Stimulated activated effector memory CD8-positive, alpha-beta T cell treated with anti-CD3 and anti-CD28 coated beads, Interleukin-12 subunit alpha, Interleukin-12 subunit beta, amount 100 ng/mL, for 72 hours (primary cell): Measurements from ENCODE around the gene RAD1.

Experiments
- ATAC-seq: fragments of 150-1000 bp; cut with Tn5 transposase; 2 replicates; pipeline ENCODE4 v1.10.0; 2021
- DNase-seq, 2 donors: peaks; one replicate each; pipeline ENCODE4 v3.0.0; 2021 to 2022; ENCODE audit warnings: low spot score in 2 of 2
- H3K27ac Mint-ChIP-seq: one replicate; pipeline ENCODE4 v1.8.0; 2022; ENCODE audit warnings: mild to moderate bottlenecking, mixed read lengths
- H3K36me3 Mint-ChIP-seq: one replicate; pipeline ENCODE4 v1.8.0; 2022; ENCODE audit warnings: mild to moderate bottlenecking, mixed read lengths
- H3K4me1 Mint-ChIP-seq: one replicate; pipeline ENCODE4 v1.8.0; 2022; ENCODE audit warnings: mixed read lengths
- H3K4me3 Mint-ChIP-seq: one replicate; pipeline ENCODE4 v1.8.0; 2022; ENCODE audit warnings: mild to moderate bottlenecking, mixed read lengths
- H3K9me3 Mint-ChIP-seq: one replicate; pipeline ENCODE4 v1.8.0; 2022; ENCODE audit warnings: mixed read lengths

Gene RAD1, protein sequence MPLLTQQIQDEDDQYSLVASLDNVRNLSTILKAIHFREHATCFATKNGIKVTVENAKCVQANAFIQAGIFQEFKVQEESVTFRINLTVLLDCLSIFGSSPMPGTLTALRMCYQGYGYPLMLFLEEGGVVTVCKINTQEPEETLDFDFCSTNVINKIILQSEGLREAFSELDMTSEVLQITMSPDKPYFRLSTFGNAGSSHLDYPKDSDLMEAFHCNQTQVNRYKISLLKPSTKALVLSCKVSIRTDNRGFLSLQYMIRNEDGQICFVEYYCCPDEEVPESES

DNA sequence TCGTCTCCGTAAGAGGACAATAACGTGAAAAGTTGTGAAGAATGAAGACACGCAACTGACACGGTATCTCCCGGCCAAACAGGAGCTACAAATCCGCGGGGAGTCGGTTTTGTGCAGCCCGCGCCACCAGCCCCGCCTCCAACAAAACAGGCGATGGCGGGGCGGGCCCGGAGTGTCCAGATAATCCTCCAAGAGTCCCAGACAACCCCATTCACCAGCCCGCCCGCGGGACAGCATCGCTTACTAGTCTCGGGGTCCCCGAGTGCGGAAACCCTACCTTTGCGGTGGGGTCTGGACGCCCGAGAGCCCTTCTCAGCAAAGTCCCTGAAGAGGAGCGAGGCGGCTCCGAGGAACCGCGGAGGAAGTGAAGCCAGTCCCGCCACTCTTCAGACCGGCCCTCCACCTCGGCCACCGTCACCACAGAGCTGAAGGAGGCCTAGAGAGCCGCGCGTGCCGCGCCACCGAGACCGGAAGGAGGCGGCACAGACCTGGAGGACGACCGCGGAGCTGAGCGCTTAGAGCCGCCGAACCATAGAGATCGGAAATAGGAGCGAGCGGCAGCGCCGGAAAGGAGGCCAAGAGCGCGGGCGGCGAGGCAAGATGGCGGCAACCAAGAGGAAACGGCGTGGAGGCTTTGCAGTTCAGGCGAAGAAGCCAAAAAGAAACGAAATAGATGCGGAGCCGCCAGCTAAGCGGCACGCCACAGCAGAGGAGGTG lies at the start of gene RAD1, which contains the start of gene BRIX1:
RAD1 (minus strand) TSS at position 366 of the 717 bp plus-strand sequence. CDS start 612 bp downstream, outside the sequence.
BRIX1 (plus strand) TSS at position 573 of the 717 bp plus-strand sequence; CDS start at position 601, 28 bp downstream.
- DNase-seq: peak; percentile 88 to 96
- Mint-ChIP-seq H3K27ac (no peak within 1 kb of the TSS), H3K4me1 (peaks cover 32% of the 10 kb centered on the region), H3K36me3 (peaks cover 80% of the 10 kb centered on the region), H3K9me3 (no peaks in the 10 kb centered on the region), H3K4me3 (no peak within 1 kb of the TSS)
- ATAC-seq: peak; percentile 99

DNA sequence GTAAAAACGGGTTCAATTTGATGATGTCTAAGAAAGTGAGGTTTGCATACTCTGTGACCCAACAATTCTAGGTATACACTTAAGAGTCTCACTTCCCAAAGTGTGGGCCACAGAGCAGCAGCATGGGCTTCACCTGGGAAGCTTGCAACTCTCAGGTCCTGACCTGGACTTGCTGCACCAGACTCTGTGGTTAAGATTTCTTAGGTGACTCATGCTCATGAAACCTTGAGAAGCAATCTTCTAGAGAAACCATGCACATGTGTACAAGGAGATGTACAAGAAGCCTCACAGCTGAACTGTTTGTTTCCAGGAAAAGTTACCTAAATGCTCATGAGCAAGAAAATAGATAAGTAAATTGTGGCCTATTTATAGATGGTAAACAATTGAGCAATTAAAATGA lies 44.0 kb upstream of the RAD1 start:
- no peak overlapping the region for H3K4me3 Mint-ChIP-seq
- peaks cover 24% of the 10 kb centered on the region for H3K36me3 Mint-ChIP-seq
- DNase-seq: no peak
- H3K27ac Mint-ChIP-seq: no peak overlapping the region
- peak; percentile 77 for ATAC-seq
- H3K4me1 Mint-ChIP-seq: peaks cover 16% of the 10 kb centered on the region
- H3K9me3 Mint-ChIP-seq: no peaks in the 10 kb centered on the region

DNA sequence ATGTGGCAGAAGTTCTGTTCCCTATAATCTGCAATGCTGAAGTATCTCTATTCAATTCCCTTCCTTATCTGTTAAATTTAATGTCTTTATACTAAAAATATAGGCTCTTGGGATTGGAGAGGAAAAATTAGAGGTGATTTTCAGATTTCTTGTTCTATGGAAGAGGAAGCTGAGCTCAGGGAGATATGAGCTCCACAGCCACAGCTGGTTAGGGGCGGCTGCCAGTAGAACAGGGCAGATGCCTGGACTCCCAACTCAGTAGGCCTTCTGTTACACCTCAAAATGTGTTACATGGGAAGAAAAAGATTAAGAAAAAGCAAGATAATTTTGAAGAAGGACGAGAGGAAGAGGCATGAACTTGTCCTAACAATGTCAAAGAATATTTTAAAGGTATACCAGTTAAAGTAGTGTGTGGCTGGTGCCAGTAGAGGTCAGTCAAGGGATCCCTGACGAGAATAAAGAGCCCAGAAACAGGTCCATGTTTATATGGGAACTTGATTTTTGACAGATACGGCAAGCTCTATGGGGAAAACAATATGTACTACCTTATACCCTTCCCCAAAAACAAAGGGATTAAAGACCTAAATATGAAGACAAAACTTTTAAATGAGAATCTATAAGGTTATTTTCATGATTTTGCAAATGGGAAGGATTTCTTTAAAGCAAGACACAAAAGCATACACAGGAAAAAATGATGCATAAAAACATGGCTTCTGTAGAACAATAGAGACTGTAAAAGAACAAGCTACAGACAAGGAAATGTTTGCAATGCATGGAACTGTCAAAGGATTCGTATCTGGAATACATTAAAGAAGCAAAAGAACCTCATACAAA lies 42.8 kb upstream of the RAD1 start:
- Mint-ChIP-seq H3K36me3 (peaks cover 37% of the 10 kb centered on the region), H3K27ac (peak overlapping the region; percentile 45), H3K4me1 (peaks cover 16% of the 10 kb centered on the region), H3K4me3 (no peak overlapping the region), H3K9me3 (no peaks in the 10 kb centered on the region)
- no peak for ATAC-seq
- no peak for DNase-seq

DNA sequence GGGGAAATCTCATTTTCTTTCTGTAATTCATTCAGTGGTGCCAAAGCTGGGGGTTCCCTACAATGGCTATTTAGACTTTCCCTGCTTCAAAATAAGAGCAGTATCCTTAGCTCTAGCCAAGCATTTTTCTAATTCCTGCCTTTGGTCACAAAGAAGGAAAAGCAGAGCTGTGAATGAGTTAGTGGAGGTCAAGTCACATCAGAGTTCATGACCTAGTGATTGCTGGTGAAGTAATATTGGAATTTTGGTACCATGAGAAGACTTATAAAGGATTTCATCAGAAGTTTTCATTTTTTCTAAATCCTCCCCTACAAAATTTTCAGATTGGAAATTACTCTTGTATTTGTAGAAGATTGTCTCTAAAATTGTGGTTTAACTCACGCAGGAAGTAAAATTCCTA lies 42.0 kb upstream of the RAD1 start:
- no peak for DNase-seq
- Mint-ChIP-seq H3K27ac (peak overlapping the region; percentile 45), H3K4me1 (peaks cover 16% of the 10 kb centered on the region), H3K4me3 (no peak overlapping the region), H3K36me3 (peaks cover 44% of the 10 kb centered on the region), H3K9me3 (no peaks in the 10 kb centered on the region)
- ATAC-seq: no peak

DNA sequence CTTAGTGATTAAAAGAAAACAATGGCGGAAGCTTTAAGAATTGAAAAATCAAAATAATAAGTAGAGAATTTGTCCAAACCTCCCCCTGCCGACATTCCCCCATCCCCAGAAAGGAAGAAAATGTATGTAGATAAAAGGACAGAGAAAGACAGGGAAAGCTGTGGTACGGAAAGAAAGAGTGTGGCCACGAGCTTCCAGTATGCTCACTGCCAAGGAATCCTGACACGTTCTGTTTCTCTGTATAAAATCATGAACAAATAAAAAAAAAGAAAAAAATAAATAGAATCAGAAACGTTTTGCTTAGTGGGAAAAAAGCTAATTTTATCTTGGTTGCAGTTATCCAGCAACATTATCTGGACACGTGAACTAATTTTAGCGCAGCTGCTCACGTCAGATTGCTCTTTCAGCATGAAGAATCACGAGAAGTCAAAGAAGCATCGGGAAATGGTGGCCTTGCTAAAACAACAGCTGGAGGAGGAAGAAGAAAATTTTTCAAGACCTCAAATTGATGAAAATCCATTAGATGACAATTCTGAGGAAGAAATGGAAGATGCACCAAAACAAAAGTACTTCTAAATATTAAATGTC lies 29.2 kb upstream of the RAD1 start:
- DNase-seq (no peak), ATAC-seq (no peak)
- no peaks in the 10 kb centered on the region for H3K9me3 Mint-ChIP-seq
- H3K4me3 Mint-ChIP-seq: no peak overlapping the region
- H3K27ac Mint-ChIP-seq: peak overlapping the region; percentile 44
- H3K36me3 Mint-ChIP-seq: peaks cover 100% of the 10 kb centered on the region
- no peaks in the 10 kb centered on the region for H3K4me1 Mint-ChIP-seq

DNA sequence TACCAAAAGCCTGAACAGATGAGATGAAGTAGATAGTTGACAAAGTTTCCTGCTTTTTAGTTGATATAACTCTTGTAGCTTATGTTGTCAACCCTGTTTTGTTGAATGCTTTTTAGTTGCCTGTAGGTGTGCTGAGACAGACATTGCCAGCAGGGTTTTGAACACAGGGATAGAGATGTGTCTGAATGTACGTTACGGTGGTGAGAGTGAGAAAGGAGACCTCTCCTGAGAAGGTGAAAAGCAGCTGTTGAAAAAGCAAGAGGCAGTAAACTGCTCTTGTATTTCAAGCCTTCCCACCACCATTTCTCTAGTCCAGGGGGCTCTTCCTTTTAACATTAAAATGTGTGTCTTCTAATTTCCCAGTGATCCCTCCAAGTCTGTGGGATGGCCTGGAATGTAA lies 28.7 kb upstream of the RAD1 start:
- no peaks in the 10 kb centered on the region for H3K9me3 Mint-ChIP-seq
- no peaks in the 10 kb centered on the region for H3K4me1 Mint-ChIP-seq
- no peak for DNase-seq
- ATAC-seq: no peak
- H3K36me3 Mint-ChIP-seq: peaks cover 100% of the 10 kb centered on the region
- no peak overlapping the region for H3K4me3 Mint-ChIP-seq
- H3K27ac Mint-ChIP-seq: peak overlapping the region; percentile 44

DNA sequence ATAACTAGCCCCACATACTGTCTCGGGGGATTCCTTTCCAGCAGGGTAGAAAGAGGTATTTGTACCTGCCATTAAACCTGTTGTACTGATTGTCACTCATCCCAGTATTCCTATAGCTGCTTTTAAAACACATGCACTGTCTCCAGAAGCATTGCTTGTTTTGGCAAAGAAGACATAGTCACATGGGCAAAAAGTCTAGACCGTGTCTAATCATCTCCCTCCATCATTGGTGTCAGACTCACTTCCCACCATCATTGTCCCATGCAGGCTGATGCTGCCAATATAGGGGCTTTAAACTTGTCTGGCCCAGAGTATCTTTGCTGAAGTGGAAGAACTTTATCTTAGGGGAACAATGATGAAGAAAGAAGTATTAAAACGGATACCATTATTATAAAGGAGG lies 26.6 kb upstream of the RAD1 start:
- Mint-ChIP-seq H3K4me3 (no peak overlapping the region), H3K36me3 (peaks cover 100% of the 10 kb centered on the region), H3K9me3 (no peaks in the 10 kb centered on the region), H3K27ac (no peak overlapping the region), H3K4me1 (no peaks in the 10 kb centered on the region)
- ATAC-seq: no peak
- no peak for DNase-seq

DNA sequence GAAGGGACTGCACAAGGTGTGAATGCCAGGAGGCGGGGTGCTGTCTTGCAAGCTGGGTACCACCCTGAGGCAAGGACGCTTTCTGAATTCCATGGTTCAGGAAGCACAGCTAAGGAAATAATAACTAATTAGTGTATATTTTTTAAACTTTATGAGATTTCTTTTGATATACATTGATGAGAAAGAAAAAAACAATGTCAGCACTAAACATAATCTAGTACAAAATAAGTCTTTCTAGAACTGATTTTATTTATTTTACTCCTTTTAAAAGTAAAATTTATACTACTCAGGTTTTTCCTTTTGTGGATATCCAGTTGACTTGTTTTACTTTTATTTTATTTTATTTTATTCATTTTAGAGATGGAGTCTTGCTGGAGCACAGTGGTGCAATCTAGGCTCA lies 17.6 kb upstream of the RAD1 start:
- Mint-ChIP-seq H3K4me3 (no peak overlapping the region), H3K36me3 (peaks cover 56% of the 10 kb centered on the region), H3K9me3 (no peaks in the 10 kb centered on the region), H3K4me1 (peaks cover 34% of the 10 kb centered on the region), H3K27ac (no peak overlapping the region)
- DNase-seq: no peak
- ATAC-seq: no peak

DNA sequence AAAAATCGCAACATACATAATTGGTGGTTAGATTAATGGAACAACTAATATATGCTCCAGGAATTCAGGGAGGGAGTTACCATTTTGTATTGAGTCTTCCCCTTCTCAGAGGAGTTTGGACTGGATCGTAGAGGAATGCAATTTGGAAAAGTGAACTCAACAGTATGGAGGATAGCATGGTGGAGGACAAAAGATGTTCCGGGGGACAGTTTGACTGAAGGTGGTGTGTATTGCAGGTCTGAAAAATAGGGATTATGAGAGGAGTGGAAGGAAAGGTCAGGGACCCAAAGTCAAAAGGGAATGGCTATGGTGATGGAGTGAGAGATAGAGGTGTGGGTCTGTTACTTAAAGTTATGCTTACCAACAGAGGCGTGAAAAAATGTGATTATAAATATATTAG lies 15.6 kb upstream of the RAD1 start:
- Mint-ChIP-seq H3K36me3 (peaks cover 56% of the 10 kb centered on the region), H3K27ac (no peak overlapping the region), H3K4me3 (peak overlapping the region; percentile 93), H3K4me1 (peaks cover 34% of the 10 kb centered on the region), H3K9me3 (no peaks in the 10 kb centered on the region)
- DNase-seq: no peak
- no peak for ATAC-seq

DNA sequence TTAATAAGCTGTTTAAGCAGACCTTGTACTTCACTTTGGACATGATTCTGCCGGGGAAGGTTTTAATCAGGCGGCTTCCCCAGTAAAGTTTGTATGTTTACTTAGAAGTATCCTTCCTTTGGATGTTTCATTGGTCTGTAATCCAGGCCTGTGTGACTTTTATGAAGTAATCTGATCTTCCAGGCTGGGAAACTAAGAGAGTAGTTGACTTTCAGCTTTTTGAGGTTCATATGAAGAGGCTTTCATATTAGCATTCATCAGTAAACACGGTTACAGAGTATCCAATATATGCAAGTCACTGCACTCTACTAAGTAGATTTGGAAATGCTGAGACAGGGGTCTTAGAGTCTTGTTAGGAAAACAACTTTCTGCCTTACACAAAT lies 15.1 kb upstream of the RAD1 start:
- H3K9me3 Mint-ChIP-seq: no peaks in the 10 kb centered on the region
- ATAC-seq (no peak), DNase-seq (no peak)
- peaks cover 34% of the 10 kb centered on the region for H3K4me1 Mint-ChIP-seq
- peak overlapping the region; percentile 95 for H3K27ac Mint-ChIP-seq
- H3K4me3 Mint-ChIP-seq: peak overlapping the region; percentile 93
- peaks cover 56% of the 10 kb centered on the region for H3K36me3 Mint-ChIP-seq

DNA sequence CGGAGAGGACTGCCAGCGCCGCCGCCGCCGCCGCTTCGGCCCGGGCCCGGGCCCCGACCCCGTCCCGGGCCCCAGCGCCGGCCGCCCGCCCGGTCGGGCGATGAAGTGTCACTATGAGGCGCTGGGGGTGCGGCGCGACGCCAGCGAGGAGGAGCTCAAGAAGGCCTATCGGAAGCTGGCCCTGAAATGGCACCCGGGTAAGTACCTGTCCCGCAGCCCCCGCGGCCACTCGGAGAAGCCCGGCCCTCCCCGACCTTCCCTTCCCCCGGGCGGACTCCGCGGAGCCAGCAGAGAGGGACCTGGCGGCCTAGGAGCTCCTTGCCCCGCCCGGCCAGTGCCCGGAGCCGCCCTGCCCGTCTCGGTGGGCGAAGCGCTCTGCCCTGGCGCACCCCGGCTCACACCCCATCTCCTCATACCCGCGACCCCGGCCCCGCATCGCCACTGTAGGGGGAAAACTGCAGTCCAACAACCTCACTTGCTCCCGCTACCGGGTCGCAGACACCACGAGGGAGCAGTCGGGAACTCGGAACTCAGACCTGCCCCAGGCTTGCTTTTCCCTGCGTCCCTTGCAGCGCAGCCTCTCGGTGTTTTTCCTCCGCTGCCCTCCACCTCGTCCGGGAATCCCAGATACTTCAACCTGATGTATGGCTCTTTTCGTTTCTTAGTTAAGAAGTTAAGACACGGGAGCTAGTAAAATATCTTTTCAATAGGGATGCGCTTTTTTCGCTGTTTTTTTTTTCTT lies 14.6 kb upstream of the RAD1 start:
- Mint-ChIP-seq H3K4me1 (peaks cover 32% of the 10 kb centered on the region), H3K9me3 (no peaks in the 10 kb centered on the region), H3K36me3 (peaks cover 56% of the 10 kb centered on the region), H3K27ac (peak overlapping the region; percentile 95), H3K4me3 (peak overlapping the region; percentile 93)
- DNase-seq: peak; percentile 60 to 90
- peak; percentile 89 for ATAC-seq

DNA sequence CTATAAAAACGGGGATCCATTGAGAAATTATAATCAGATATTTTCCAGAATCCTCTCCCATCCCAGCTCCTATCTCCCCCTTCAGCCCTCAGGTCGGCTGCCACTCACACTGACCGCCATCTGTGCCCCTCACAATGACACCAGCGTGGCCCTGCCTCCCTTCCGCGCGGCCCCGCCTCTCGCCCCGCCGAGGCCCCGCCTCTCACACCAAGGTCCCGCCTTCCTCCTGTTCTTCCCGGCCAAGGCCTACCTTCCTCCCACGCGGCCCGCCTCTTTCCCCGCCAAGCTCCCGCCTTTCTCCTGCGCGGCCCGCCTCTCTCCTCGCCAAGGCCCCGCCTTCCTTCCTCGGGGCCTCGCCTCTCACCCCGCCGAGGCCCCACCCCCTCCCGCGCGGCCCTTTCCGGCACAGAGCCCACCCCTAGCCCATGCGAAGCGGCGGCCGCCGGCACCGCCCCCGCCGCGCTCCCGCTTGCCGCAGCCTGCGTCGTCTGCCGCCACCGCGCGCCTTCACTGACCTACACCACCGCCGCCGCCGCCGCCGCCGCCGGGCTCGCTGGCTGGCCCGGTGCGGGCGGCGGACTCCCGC lies 13.9 kb upstream of the RAD1 start, which contains the start of gene DNAJC21:
DNAJC21 (plus strand) TSS at position 426 of the 586 bp plus-strand sequence. CDS start 261 bp downstream, outside the sequence.
- H3K9me3 Mint-ChIP-seq: no peaks in the 10 kb centered on the region
- ATAC-seq (peak; percentile 92), DNase-seq (peak; percentile 93 to 99)
- H3K4me1 Mint-ChIP-seq: peaks cover 30% of the 10 kb centered on the region
- peaks cover 56% of the 10 kb centered on the region for H3K36me3 Mint-ChIP-seq
- H3K27ac Mint-ChIP-seq: peak within 1 kb of the TSS; percentile 95
- peak within 1 kb of the TSS; percentile 93 for H3K4me3 Mint-ChIP-seq

DNA sequence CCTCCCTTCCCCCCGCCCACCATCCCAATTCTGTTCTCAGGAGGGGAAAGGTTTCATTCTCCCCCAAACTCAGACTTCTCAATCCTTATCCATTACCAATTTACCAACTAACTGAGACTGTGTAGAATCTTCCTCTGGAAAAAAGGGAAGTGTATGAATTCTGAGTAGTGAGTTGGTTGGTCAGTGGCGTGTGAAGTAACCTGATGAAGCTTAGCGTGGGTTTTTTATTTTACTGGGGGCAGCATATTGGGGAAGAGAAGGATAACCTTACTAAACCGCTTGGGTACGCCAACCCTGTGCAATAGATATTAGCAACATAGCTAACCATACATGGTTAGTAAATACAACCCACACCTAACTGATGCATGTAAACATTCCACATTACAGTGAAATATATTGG lies 13.0 kb upstream of the RAD1 start:
- ATAC-seq (no peak), DNase-seq (no peak)
- Mint-ChIP-seq H3K4me1 (peaks cover 30% of the 10 kb centered on the region), H3K9me3 (no peaks in the 10 kb centered on the region), H3K4me3 (peak overlapping the region; percentile 93), H3K27ac (no peak overlapping the region), H3K36me3 (peaks cover 56% of the 10 kb centered on the region)

DNA sequence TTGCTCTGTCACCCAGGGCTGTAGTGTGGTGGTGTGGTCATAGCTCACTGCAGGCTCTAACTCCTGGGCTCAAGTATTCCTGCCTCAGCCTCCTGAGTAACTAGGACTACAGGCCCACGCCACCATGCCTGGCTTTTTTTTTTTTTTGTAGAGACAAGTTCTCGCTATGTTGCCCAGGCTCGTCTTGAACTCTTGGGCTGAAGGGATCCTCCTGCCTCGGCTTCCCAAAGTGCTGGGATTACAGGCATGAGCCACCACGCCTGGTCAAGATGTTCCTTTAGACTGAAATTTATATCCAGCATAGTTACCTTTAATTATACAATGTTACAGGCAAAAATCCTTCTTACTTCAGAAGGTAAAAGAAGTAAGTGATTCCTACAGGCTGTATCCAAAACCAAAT lies 12.5 kb upstream of the RAD1 start:
- ATAC-seq (no peak), DNase-seq (no peak)
- H3K9me3 Mint-ChIP-seq: no peaks in the 10 kb centered on the region
- H3K4me1 Mint-ChIP-seq: peaks cover 30% of the 10 kb centered on the region
- no peak overlapping the region for H3K4me3 Mint-ChIP-seq
- H3K36me3 Mint-ChIP-seq: peaks cover 60% of the 10 kb centered on the region
- H3K27ac Mint-ChIP-seq: no peak overlapping the region
